Measurements from ENCODE around the gene FAF1. TPM values are rescaled to one million over a fixed set of nuclear protein-coding genes. Genes with fewer than 3 reads are reported as not detected.

Gene FAF1
- total RNA-seq, 6 experiments from 2014 or later: 24.1 to 32.4 (median 31.6) TPM

GRCh38 chr1:50973875-50974617 is 14.0 kb upstream of the FAF1 start:
- Histone ChIP-seq H3K4me3 (no peak overlapping the region), H3K36me3 (no peaks in the 10 kb centered on the region), H3K9me3 (no peaks in the 10 kb centered on the region), H3K27me3 (no peaks in the 10 kb centered on the region), H3K27ac (no peak overlapping the region), H3K4me1 (peaks cover 0 to 9% (median 1%) of the 10 kb centered on the region in 4 donors)
- TF ChIP-seq CTCF (IDR thresholded peaks at IDR 0.05) (no peak), POLR2A (IDR thresholded peaks at IDR 0.05) (no peak)
- intact Hi-C loops (cut with DNase I): no loop called here
- ATAC-seq: no peak
- 83% methylated on average over 9 of the region's 13 CpGs for WGBS (ENCODE audit: insufficient coverage, low coverage, low lambda C conversion rate, missing lambda C conversion rate)
- no peak for DNase-seq

- Histone ChIP-seq H3K9me3 (no peaks in the 10 kb centered on the region), H3K36me3 (no peaks in the 10 kb centered on the region), H3K4me1 (peaks cover 0 to 6% (median 1%) of the 10 kb centered on the region in 4 donors), H3K27ac (no peak overlapping the region), H3K4me3 (no peak overlapping the region), H3K27me3 (no peaks in the 10 kb centered on the region)
- ATAC-seq: no peak
- 86% methylated on average over 1 of the region's 1 CpG for WGBS (ENCODE audit: insufficient coverage, low coverage, low lambda C conversion rate, missing lambda C conversion rate)
- intact Hi-C loops (cut with DNase I): no loop called here
- TF ChIP-seq CTCF (IDR thresholded peaks at IDR 0.05) (no peak), POLR2A (IDR thresholded peaks at IDR 0.05) (no peak)
- DNase-seq: no peak
Measured at GRCh38 chr1:50973255-50973654, 13.2 kb upstream of the FAF1 start.

GRCh38 chr1:50972766-50973165 is 12.7 kb upstream of the FAF1 start:
- no peaks in the 10 kb centered on the region for H3K27me3 ChIP-seq
- ATAC-seq: no peak
- no peak overlapping the region for H3K4me3 ChIP-seq
- DNase-seq: no peak
- 24% methylated on average over 1 of the region's 1 CpG for WGBS (ENCODE audit: insufficient coverage, low coverage, low lambda C conversion rate, missing lambda C conversion rate)
- intact Hi-C loops (cut with DNase I): no loop called here
- peaks cover 0 to 6% (median 2%) of the 10 kb centered on the region in 4 donors for H3K4me1 ChIP-seq
- H3K36me3 ChIP-seq: no peaks in the 10 kb centered on the region
- H3K9me3 ChIP-seq: no peaks in the 10 kb centered on the region
- no peak overlapping the region for H3K27ac ChIP-seq
- no peak for TF ChIP-seq POLR2A (IDR thresholded peaks at IDR 0.05)
- no peak for TF ChIP-seq CTCF (IDR thresholded peaks at IDR 0.05)

GRCh38 chr1:50971748-50972305 is 11.8 kb upstream of the FAF1 start:
- Histone ChIP-seq H3K9me3 (no peaks in the 10 kb centered on the region), H3K36me3 (no peaks in the 10 kb centered on the region), H3K27me3 (no peaks in the 10 kb centered on the region), H3K4me1 (peaks cover 2 to 14% (median 4%) of the 10 kb centered on the region in 4 donors), H3K27ac (no peak overlapping the region), H3K4me3 (no peak overlapping the region)
- no peak for TF ChIP-seq CTCF (IDR thresholded peaks at IDR 0.05)
- TF ChIP-seq POLR2A (IDR thresholded peaks at IDR 0.05): no peak
- intact Hi-C loops (cut with DNase I): no loop called here
- DNase-seq: no peak
- WGBS (ENCODE audit: insufficient coverage, low coverage, low lambda C conversion rate, missing lambda C conversion rate): 64% methylated on average over 6 of the region's 6 CpGs
- ATAC-seq: no peak

Measured in right lobe of liver (tissue), 6 donors.